Nucleus accumbens (tissue), 56 donors: ENCODE results near the gene KRT6A.

ENCODE experiments used
- DNase-seq, 56 donors: peaks; one replicate each; lab custom pipeline; 2025; lab: John Stamatoyannopoulos, UW

KRT6A gene

DNA sequence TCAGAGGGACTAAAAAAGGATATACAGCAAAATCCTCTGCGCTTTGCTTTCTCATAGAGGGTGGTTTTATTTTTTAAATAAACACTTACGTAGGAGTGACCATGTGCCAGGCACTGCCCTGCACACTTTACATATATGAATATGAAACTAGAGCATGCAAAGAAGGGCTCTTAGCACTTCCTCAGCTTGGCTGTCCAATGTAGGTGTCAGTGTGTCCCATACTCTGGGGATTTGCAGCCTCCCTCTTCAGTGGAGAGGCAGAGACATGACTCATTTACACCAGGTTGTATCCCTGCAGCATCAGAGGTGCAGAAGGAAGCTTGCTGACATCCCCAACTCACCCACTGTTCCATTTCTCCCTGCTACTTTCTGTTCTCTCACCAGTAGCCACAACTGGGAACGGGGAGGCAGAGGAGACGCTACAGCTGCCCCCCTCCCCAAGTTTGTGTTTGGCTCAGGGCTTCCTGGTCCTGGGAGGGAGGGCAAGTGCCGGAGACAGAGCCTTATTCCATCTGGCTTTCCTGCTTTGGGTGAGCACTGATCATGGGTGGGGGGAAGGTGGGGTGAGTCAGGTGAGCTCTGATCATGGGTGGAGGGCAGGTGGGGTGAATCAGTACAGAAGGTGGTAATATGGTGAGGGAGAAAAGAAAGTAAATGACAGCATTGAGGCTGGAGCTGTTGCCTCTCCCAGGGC lies 32.0 kb upstream of the KRT6A start:
- no peak for DNase-seq

DNA sequence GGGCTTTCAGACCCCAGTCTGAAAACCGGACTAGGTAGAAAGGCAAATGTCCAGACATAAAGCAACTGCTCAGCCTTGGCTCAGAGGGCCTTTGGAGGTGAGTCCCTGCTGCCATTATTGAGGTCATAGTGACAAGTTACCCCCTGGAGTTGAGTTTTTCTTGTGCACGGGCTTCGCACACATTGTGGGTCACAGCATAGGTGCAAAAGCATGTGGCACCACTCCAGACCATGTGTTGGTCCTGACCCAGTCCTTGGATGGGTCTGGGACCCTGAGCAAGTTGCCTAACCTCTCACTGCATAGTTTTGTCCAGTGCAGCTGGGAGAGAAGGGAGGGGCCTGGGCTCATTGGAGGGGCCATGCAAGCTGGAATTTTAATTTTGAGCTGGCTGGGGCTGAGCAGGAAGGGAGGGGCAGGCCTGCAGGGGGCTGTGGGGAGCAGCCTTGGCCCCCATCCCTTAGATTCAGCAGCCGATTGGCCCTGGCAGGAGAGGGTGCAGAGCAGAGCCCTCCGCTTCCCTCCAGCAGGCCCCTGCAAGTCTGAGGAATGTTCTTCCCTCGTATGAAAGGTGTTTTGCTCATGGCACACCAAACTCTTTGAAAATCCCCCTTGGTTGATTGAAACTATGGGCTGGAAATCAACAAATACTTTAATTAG lies 31.3 kb upstream of the KRT6A start:
- DNase-seq: no peak

DNA sequence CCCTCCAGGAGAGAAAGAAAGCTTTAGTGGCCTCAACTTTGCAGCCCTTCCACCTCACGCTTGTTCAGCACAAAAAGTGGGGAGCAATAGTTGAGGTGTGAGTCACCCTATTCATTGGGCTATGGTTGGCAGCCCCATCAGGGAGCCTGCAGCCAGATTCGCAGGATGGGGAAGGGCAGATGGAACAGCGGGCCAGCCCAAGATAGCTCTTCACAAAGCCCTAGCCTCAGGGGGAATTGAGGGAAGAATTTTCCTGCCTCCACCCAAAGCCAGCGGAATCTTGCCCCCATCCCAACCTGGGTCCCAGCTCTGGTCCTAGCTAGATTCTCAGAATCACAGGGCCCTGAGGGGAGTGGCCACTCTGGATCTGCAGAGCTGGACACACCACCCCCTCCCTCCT lies 30.8 kb upstream of the KRT6A start:
- DNase-seq: no peak

DNA sequence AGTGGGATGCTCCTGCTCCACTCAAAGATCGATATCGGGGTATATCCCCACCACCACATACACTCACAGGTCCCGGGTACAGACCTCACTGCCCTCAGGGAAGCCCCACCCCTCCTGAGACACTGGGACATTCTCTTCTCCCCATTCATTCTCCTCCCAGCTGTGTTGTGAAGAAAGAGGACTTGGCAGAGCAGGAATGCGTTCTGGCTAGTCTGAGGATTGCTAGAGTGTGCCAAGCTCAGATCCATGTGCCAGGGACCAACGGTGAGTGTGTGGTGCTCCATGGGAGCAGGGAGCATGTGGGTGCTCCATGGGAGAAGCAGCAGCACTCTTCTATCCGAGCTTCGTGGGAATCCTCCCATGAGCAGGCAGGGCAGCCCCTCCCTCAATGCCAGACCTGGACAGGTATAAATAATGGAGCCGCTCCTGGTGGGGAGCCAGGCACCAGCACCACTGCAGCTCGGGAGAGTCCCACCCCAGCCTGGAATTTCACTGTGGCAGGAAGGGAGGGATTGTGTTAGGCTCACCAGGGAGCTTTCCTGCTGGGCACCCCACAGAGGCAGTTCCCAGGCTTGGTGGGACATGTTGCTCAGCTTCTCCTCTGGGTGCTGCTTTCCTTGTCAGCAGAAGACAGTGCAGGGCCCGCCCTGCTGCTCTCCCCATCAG lies 29.4 kb upstream of the KRT6A start:
- peak in 1 of 56 donors; percentile 31 for DNase-seq

DNA sequence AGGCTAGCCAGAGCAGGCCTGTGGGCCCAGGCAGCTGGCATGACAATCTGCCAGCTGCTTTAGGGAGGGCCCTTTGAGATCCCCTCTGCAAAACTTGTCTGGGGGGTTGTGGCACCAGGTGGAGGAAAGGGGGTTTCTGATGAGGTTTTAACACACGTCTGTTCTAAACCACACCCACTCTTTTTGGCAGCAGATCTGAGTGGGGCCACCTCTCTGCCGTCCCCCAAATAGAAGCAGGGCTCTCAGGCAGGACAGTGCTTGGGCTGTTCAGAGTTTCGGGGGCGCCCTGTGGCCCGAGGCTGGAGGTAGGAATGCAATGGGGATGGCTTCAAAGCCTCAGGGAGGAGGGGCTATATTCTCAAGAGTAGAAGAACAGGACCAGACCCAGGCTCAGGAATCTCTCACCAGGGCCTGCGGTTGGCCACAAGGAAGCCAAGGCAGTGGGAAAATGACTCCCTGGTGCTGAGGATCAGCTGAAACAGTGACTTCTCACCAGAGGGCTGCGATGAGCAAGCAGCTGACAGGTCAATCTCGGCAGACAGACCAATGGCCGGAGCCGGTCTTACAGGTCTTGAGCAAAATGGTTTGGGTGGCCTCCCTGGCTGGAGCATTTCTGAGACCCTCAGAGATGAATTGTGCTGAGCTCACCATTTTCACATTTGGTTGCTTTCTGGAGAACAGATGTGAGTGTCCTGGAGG lies 28.7 kb upstream of the KRT6A start:
- DNase-seq: no peak

DNA sequence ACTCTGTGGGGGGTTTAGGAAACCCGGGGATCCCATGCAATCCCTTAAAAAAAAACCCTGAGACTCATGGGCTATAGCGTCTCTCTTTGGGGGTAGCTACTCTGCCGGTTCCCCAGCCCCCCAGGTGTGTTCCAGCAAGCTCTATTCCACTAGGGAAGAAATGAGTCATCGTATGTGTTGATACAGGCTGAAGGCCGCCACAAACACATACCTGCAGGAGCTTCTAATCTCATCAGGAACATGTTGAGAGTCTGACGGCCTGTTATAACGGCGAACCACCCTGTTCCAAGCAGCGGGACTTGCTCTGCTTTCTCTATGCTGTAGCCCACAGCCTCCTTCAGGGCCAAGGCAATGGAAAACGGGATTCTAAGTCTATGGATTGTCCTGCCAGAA lies 28.1 kb upstream of the KRT6A start:
- DNase-seq: no peak

DNA sequence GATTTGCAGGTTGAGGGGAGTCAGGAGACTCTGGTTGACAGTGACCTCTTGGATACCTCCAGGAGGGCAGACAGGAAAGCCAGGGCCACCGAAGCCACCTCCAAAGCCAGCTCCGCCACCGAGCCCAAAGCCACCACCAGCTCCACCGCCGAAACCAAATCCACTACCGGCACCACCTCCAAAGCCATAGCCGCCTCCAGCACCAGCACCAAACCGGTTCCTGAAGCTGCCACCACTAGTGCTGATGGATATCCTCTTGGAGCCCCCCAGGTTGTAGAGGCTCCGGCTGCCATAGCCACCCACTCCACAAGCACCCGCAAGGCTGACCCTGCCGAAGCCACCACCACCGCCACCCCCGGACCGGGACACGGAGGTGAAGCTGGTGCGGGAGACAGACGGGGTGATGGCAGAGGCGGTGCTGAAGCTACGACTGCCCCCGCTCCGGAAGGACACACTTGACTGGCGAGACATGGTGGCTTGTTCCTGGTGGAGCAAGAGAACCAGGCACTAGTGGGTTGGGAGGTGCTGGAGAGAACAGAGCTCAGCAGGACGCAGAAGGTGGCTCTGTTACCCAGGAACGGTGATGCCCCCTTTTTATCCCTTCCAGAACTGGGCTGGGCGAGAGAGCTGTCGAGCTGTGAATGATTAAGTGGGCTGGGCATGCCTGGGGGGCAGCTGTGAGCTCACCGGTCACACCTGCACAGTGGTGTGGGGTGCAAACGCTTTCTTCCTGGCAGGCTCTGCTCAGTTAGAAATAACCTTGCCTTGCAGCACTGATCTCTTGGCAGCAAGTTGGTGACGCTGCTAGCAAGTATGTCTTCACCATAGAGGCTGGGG lies 27.0 kb upstream of the KRT6A start, which contains the start of gene KRT5:
KRT5 (minus strand) TSS at position 569 of the 837 bp plus-strand sequence; CDS start at position 471, 98 bp downstream.
- no peak for DNase-seq

DNA sequence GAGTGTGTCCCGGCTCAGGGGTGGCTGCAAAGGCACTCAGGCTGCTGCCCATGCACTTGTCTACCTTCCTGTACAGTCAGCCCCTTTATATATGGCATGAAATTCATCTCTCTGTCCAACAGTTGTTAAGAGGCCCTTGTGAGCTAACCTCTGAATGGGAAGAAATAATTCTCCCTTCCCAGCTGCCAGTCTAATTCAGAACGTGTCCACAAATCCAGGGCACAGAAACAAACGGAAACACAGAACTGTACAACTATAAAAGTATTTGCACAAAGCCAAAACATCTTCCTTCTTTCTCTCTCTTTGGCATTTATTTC lies 26.3 kb upstream of the KRT6A start:
- no peak for DNase-seq

DNA sequence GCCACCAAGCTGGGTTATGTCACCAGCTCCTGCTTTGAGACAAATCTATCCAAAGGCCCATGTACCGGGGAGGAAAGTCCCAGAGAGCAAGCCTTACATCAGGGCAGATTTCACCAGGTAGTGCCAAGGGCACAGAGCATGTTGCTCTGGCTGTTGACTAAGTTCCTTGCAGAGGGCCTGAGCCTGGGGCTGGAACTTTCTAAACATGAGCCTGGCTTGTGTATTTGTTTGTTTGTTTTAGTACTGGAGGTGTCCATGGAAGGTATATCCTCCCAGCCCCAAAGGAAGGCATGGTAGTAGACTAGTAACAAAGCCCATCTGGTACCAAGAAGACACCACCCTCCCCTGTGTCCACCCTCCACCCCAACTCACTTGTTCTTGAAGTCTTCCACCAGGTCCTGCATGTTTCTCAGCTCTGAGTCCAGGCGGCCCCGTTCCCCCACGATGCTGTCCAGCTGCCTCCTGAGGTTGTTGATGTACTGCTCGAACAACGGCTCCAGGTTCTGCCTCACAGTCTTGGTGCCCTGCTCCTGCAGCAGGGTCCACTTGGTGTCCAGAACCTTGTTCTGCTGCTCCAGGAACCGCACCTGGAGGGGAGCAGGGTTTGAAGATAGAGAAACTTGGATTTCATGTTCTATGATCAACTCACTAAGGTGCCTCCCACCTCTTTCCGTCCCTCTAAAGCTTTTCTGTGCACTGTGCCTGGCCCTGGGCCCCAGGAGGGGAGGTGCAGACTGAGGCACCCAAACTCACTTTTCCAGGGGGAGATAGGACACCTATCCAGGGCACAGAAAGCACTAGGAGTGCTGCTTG lies 25.7 kb upstream of the KRT6A start:
- DNase-seq: no peak

DNA sequence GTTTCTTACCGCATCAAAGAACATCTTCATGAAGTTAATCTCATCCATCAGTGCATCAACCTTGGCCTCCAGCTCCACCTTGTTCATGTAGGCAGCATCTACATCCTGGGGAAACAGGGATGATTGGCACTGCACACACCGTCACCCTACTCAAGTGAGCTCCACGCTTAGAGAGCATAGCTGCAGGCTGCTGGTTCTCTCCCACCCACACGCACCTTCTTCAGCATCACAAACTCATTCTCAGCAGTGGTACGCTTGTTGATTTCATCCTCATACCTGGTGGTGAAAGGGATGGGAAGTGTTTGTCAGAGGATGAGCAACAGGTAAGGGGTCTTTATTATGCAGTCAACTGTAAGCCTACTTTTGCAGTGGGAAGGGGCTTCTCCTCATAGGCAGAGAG lies 24.8 kb upstream of the KRT6A start:
- DNase-seq: peak in 23 of 56 donors; percentile 10 to 80 (median 56)

DNA sequence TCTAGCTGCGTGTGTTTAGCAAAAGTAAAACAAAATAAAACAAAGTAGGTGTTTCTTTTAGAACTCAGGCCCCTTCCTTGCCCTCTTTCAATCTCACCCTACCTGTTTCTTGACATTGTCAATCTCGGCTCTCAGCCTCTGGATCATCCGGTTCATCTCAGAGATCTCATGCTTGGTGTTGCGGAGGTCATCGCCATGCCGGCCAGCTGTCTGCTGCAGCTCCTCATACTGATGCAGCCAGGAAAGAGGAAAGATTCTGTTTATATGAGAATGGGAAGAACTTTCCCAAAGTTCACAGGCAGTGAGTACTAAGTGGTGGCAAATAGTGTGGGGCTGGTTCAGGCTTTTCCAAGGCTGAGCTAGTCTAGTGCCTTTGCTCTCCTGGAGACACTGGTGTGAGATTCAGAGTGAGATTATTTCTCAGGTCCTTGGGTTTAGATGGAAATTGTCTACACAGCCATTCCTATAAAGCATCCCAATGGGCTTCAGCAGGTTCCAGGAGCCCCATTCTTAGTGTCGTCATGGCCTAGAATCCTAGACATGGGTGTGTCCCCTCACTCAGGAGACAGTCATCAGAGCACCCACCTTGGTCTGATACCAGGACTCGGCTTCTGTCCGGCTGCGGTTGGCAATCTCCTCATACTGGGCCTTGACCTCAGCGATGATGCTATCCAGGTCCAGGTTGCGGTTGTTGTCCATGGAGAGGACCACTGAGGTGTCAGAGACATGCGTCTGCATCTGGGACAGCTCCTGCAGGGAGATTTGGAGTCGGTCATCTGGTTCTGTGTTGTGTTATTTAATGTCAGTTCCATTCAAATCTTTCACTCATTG lies 24.2 kb upstream of the KRT6A start:
- DNase-seq: no peak

DNA sequence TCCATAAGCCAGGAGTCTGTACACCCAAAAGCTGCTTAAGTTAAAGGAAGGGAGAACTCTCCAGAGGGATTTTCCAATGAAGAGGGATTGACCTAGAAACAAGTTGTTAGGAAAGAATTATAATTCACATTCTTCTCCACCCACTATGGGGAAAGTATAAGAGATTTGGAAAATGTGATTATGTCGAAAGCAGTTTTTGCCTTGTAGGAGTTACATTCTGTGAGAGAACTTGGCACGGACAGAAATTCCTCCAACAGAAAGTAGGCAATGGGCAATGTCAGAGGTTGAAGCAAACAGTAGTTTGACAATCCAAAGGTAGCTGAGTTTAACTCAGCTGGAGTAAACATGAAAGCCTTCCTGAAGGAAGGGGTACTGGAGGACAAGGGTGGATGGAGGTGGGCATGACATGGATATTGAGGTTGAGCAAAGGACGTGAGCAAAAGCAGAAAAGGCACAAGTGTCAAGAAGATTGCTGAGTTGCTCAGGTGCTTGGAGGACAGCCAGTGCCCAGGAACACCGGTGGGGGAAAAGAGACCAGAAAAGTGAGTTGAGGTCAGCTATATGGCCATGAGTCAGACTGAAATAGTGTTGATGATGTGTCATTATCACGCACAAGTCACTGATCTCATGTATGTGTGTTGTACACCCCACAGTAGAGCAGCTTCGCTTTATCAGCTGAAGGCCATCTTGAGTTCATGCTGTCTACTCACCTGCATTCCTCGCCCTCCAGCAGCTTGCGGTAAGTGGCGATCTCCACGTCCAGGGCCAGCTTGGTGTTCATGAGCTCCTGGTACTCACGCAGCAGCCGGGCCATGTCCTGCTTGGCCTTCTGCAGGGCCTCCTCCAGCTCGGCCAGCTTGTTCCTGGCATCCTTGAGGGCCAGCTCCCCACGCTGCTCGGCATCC lies 23.1 kb upstream of the KRT6A start:
- no peak for DNase-seq

DNA sequence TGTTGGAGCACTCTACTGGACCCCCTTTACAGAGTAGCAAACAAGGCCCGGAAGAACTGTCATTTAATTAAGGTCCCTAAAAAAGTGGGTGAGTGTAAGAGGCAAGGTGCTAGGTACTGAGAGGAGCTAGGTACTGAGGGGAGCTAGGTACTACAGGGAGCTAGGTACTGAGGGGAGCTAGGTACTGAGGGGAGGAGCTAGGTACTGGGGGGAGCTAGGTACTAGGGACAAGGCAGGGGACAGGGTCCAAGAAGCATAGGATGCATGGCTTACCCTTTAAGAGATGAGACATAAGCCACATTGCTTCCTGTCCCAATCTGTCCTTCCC lies 22.2 kb upstream of the KRT6A start:
- no peak for DNase-seq

DNA sequence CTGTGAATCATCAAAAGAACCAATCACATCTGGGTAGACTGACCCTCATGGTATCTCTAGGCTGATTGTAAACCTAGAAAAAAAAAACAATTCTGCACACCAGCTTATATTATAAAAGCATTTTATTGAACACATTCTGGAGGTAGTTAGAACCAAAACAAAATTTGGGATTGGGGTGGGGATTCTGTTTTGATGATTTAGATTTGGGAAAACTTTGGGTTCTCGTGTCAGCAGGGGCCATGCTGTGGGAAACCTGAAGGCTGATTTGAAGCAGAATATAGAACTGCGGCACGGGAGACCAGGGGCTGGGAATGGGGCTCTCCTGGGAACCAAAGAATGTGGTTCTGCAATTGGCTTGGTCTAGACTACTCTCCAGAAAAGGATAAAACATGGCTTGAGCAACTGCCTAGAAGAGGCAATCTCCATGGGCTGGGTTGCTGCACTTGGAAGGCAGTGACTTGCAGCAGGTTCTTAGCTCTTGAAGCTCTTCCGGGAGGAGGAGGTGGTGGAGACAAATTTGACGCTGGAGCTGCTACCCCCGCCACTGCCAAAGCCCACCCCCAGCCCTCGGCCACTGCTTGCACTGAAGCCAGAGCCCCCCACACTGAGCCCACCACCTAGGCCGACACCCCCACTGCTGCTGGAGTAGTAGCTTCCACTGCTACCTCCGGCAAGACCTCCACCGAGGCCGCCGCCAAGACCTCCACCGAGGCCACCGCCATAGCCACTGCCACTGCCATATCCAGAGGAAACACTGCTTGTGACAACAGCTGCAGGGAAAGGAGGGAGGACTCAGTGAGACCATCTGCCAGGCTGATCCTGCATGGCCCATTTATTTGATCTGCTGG lies 21.6 kb upstream of the KRT6A start:
- DNase-seq: no peak

DNA sequence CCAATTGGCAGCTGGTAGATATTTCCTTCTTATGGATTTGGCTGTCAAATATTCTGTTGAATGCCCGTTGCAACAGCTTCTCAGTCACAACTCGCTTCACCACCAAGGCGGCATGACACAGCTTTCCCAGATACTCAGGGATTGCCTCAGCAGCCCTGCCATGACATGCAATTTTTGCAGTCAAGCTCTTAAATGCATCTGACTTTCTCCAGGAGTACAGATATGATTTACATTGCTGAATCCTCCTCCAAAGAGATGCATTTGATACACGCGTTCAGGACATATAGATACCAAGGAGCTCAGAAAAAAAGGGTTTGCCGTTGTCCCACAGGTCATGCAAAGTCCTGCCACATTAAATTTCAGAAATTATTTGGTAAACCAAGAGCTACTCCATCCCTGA lies 20.7 kb upstream of the KRT6A start:
- DNase-seq: no peak

DNA sequence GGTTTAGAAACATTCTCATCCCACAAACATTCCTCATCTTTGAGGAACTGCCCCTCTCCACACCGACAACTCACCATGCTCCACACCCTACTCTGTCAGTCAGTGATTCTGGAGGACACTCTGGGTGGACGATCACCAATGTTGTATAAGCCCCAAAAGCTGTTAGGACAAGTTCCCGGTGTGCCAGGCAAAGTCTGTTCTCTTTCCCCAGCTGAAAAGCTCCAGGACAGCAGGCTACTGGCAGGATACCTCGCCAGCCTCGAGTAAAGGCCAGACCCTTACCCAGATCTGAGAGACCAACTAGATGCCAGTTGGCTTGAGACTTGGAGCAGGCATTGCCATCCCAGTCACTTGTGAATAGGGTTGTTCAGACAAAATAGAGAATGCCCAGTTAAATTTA lies 15.2 kb upstream of the KRT6A start:
- no peak for DNase-seq
